ENCODE results near the gene GLYAT. TPM values are rescaled to one million over a fixed set of nuclear protein-coding genes. Genes with fewer than 3 reads are reported as not detected.

The GLYAT gene
- total RNA-seq, 4 donors from 2014 or later, result not detected

DNA sequence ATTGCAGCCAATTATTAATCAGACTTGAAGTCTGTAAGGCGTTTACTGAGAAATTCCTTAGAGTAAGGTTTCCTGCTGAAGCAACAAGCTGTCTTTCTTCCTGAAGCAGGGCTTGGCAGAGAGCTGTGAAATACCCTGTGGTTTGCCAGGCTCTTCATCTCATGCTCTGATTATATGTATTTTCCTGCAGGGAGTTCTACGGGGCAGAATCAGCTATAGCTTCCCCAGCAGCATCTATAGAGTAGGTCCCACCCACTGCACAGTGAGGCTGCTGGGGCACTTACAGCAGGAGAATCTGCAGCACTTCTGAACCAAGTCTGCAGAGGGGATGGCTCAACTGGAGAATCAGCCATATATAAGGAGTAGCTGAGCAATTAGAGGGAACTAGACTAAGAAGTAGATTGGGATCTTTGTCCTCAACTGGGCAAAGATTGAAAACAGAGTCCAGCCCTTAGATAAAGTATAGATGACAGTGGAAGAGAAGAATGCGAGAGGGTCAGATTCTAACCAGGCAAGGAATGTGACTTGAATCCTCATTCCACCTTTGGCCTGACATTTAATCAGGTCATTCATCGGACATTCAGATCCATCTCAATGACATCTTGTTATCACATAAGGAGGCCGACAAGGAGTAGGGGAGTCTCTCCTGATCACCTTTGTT, 71.7 kb downstream of the GLYAT start:
- Histone ChIP-seq H3K4me3 (no peak overlapping the region), H3K9me3 (no peaks in the 10 kb centered on the region), H3K27me3 (no peaks in the 10 kb centered on the region), H3K36me3 (no peaks in the 10 kb centered on the region), H3K4me1 (peaks cover 0 to 5% (median 0%) of the 10 kb centered on the region in 4 donors), H3K27ac (no peak overlapping the region)
- in situ Hi-C loops (cut with MboI; ENCODE audit: low pct_ligation_motif_present in 1 of 4, low pct_unique_long_range_greater_than_20kb in 1 of 4, low sequenced_read_pairs in 3 of 4), result loop anchor here in 3 of 4 donors (25.0 kb wide), 2 partner anchors 252 to 402 kb away; no protein-coding TSS in a partner anchor
- DNase-seq, result no peak
- TF ChIP-seq POLR2AphosphoS5 (IDR thresholded peaks at IDR 0.05), result no peak
- TF ChIP-seq EP300 (IDR thresholded peaks at IDR 0.05; ENCODE audit: low read depth), result no peak
- no peak for TF ChIP-seq POLR2A (IDR thresholded peaks at IDR 0.05)
- TF ChIP-seq CTCF (IDR thresholded peaks at IDR 0.05), result no peak
- WGBS, 2 donors (ENCODE audit: low coverage in 1 of 2), result 78 to 82% methylated on average over 4 to 5 of the region's 5 CpGs
- intact Hi-C loops (cut with DNase I; ENCODE audit: low total_unique reads), result no loop called here

DNA sequence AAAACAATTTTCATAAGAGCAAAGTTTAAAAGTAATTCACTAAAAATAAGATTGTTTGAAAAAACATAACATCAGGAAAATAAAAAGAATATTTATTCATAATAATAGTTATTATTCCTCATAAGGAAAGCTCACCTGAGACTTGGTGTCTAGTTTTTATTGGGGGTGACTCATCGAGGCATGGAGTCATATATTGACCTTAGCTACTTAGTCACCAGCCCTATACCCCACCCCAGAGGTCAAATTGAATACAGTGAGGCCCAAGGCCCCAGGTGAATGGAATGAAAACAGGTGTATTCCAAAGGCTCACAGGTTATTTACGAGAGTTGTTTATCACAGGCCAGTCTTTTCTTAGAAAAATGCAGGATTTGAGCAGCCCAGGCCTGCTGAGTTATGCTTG, 72.3 kb downstream of the GLYAT start:
- H3K4me3 ChIP-seq, result no peak overlapping the region
- peak; percentile 19 for DNase-seq
- H3K36me3 ChIP-seq, result no peaks in the 10 kb centered on the region
- H3K4me1 ChIP-seq, result peaks cover 0 to 5% (median under 1%) of the 10 kb centered on the region in 4 donors
- TF ChIP-seq EP300 (IDR thresholded peaks at IDR 0.05; ENCODE audit: low read depth), result no peak
- TF ChIP-seq CTCF (IDR thresholded peaks at IDR 0.05), result no peak
- TF ChIP-seq POLR2A (IDR thresholded peaks at IDR 0.05), result no peak
- TF ChIP-seq POLR2AphosphoS5 (IDR thresholded peaks at IDR 0.05), result no peak
- intact Hi-C loops (cut with DNase I; ENCODE audit: low total_unique reads), result no loop called here
- no peak overlapping the region for H3K27ac ChIP-seq
- WGBS, 2 donors (ENCODE audit: low coverage in 1 of 2), result 12 to 65% methylated on average over 2 of the region's 2 CpGs
- H3K27me3 ChIP-seq, result no peaks in the 10 kb centered on the region
- in situ Hi-C loops (cut with MboI; ENCODE audit: low pct_ligation_motif_present in 1 of 4, low pct_unique_long_range_greater_than_20kb in 1 of 4, low sequenced_read_pairs in 3 of 4), result loop anchor here in 3 of 4 donors (25.0 kb wide), 2 partner anchors 253 to 403 kb away; no protein-coding TSS in a partner anchor
- no peaks in the 10 kb centered on the region for H3K9me3 ChIP-seq

Other genes with a start within 250 kb of the GLYAT start
- gene OR5B21, start 223.8 kb downstream of the GLYAT start, total RNA-seq, result not detected
- 10 to 100 TPM in 3 of 4 donors, 1 to 10 TPM in 1; 10.0 to 18.7 (median 16.0) TPM for gene LPXN, start 156.1 kb downstream of the GLYAT start, total RNA-seq
- gene ZFP91, start 152.9 kb downstream of the GLYAT start, total RNA-seq, result 10 to 100 TPM; 38.6 to 62.0 (median 56.2) TPM
- gene CNTF, start 109.3 kb downstream of the GLYAT start, total RNA-seq, result 1 to 10 TPM in 3 of 4 donors, not detected in 1; 1.1 to 2.1 (median 1.5) TPM
- gene GLYATL2, start 112.8 kb upstream of the GLYAT start, total RNA-seq, result not detected
- gene GLYATL1, start 207.5 kb upstream of the GLYAT start, total RNA-seq, result 1 to 10 TPM in 1 of 4 donors, not detected in 3; 2.0 TPM